GM20431 (cell line): ENCODE measurements around the gene PAM.

Source experiments
- in situ Hi-C: fragments of 300-500 bp; cut with MseI, MboI; formaldehyde crosslinking; loops from one replicate; pipeline ENCODE4 v1.15.0; 2020; ENCODE audit warnings: low sequenced_read_pairs; ENCODE audit not compliant: unreplicated experiment

The PAM gene

GRCh38 chr5:102802708-102803458 is 47.8 kb downstream of the PAM start:
- in situ Hi-C loops = no loop called here

DNA sequence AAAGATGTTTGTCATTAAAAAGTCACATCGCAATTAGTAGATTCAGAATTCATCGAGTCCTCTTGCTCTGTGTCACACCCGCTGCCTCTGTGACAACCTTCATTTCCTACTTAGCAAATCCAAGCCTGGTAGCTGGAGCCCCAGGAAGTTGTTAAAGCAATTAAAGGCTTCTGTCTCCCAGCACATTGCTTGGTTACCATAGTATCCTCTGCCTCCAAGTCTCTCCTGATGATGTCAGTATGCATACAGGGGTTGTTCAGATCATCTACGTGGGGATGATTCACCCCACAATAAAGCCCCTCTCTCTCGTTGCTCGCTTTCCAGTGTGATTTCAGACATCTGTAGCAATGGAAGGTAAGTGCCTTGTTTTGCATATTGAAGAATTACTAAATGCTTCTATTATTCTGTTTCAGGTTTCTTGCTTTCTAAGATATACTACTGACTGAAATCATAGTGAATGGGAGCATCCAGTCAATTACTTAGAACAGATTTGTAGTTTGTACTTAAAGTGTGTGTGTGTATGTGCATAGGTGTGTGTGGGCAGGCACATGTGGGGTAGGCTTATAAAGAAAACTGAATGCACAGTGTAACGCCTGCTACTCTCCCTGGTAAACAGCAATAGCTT is 52.9 kb downstream of the PAM start:
- in situ Hi-C loops = no loop called here

- in situ Hi-C loops = no loop called here
Observed at GRCh38 chr5:102809033-102809432, 53.9 kb downstream of the PAM start.

GRCh38 chr5:102811972-102812371 is 56.9 kb downstream of the PAM start:
- in situ Hi-C loops = no loop called here

GRCh38 chr5:102813740-102814139 is 58.6 kb downstream of the PAM start:
- in situ Hi-C loops = no loop called here

- in situ Hi-C loops = no loop called here
Observed at GRCh38 chr5:102815084-102815483, 60.0 kb downstream of the PAM start.

- in situ Hi-C loops = no loop called here
Observed at GRCh38 chr5:102815540-102816332, 60.6 kb downstream of the PAM start.

GRCh38 chr5:102818345-102818744 is 63.2 kb downstream of the PAM start:
- in situ Hi-C loops = no loop called here

GRCh38 chr5:102818934-102819333 is 63.8 kb downstream of the PAM start:
- in situ Hi-C loops = no loop called here

DNA sequence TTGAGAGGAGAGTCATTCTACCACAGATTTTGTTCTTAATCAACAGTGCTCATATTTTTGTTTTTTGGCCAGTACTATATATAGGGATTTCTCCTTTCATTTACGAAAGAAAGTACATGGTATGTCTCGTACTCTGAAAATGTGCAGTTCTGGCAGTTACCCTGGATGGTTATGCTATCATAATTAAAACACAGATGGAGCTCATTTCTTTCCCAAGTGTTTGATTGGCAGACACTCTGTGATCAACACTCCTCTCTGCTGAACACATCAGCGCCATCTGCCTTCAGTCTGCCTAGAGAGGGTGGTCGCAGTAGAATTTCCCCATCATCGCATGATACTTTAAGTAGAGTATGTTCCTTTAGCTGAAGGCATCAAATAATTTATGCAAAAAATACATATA is 64.5 kb downstream of the PAM start:
- in situ Hi-C loops = no loop called here

DNA sequence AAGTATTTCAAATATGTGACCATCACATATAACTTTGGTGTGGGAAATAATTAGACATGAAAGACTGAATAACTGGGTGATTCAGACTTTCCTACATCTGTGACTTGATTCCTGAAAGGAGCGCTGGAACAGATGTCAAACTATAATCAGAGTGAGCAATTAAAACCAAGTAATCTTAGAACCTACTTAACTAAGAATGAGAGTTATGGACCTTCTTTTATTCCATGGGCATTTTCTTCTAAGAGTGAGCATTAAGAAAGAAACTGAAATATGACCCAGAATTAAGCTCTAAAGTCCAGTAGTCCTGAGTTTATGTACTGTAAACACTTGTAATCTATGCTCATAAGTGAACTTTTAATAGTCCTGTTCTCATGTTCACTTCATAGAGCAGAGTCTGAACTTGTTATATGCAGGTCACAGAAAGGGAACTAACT is 68.4 kb downstream of the PAM start:
- in situ Hi-C loops = no loop called here

DNA sequence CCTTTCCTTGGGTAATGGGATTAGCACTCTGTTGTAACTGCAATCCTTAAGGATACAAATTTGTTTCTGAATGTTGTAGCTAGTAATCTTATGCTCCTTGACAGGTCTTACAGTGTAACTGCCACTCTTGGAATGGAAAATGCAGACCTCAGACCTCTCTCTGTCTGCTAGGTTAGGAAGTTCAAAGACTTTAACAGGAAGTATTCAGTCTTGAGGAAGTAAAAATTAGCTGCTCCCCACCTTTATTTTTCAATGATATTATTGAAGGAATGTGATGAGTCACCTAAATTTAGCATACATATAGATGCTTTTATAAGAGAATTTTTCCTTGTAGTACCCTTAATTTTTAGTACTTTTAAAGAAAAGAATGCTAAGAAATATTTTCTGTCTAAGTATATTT is 71.5 kb downstream of the PAM start:
- in situ Hi-C loops = no loop called here

DNA sequence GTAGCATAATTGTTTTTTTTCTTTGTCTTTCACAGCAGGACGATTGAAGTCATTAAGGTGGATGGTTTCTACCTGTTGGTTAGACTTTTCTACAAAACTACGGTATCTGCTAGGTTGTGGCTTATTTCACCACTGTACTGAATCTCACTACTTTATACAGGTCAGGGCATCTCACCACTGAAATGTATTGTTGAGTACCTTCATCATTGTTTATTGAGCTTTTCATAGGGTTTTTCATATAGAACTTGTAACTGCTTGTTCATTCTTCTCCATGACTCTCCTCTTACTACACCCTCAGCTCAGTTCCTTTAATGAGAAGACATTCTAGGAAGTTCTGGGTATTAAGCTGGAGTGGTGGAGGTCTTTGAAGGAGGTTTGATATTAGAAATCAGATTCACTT is 75.1 kb downstream of the PAM start:
- in situ Hi-C loops = no loop called here

DNA sequence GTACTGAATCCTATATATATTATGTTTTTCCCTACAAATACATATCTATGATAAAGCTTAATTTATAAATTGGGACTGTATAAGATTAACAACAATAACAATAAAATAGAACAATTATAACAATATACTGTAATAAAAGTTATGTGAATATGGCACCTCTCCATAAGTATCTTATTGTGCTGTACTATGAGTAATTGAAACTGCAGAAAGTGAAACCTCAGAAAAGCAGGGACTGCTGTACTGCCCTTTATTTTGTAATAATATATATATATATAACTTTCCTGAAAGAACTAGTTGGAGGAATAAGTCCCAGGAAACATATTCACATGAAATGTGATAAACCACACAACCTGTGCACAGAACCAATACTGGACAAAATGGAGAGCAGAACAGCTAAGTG is 77.3 kb downstream of the PAM start:
- in situ Hi-C loops = no loop called here

- in situ Hi-C loops = no loop called here
Observed at GRCh38 chr5:102833146-102833545, 78.0 kb downstream of the PAM start.

- in situ Hi-C loops = no loop called here
Observed at GRCh38 chr5:102834438-102834964, 79.4 kb downstream of the PAM start.

DNA sequence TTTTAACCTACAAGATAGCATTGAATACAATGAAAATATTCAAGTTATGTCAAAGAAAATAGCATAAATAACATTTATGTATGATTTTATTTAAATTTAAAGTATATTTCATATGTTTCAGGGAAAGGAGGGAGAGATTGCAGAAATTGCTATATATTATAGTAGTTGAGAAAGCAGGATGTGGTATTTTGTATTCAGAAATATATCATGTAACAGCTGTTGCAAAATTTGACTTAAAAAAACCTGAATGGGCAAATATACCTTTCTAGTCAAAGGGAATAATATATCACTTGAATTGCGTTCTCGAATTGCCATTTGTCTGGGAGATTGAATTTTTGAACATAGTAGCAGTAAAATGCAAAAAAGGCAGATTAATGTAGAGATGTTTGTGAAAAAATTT is 80.6 kb downstream of the PAM start:
- in situ Hi-C loops = no loop called here

- in situ Hi-C loops = no loop called here
Observed at GRCh38 chr5:102841021-102841420, 85.9 kb downstream of the PAM start.

GRCh38 chr5:102843997-102844396 is 88.9 kb downstream of the PAM start:
- in situ Hi-C loops = no loop called here

DNA sequence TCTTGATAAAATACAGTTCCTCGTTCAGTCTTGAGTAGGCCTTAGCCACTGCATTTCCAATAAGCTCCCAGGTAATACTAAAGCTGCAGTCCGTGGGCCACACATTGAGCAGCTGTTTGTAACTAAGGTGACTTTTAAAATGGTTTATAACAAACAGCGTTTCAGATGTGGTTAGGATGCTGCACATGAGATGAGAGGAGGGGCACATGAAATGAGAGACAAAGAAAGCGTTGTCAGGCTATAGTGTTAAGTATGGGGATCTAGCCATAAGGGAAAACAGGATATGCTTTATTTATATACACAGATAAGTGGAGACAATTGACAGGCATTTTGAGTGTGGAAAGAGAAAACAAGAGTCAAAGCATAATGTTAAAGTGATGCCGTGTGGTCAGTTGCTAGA is 89.9 kb downstream of the PAM start:
- in situ Hi-C loops = no loop called here

DNA sequence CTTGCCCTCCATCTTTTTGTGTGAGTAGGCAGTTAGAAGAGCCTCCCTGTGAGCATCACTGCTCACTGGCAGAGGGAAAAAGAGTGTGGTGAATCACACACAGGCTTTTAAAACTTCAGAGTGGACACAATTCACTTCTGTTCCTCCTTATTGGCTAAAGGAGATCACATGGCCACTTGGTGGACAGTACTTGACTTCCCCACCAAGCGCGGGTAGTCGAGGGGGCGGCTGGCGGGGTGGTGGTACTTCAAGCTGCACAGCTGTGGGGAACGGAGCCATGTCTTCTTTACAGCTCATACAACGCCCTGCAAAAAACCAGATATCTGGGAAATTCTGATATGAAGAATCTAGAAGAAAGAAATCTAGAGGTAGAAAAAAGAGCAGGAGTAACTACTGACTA is 95.4 kb downstream of the PAM start:
- in situ Hi-C loops = no loop called here
